ENCODE results near the gene ZNF107. TPM values are rescaled to one million over a fixed set of nuclear protein-coding genes. Genes with fewer than 3 reads are reported as not detected.
"Not testable (repeated sequence)": the region's sequence is repeated elsewhere in the genome, so short reads cannot be mapped to it uniquely, and the experiment has no call there.

The ZNF107 gene
- polyA plus RNA-seq, 3 donors: 0.44 to 0.89 (median 0.65) TPM

- no peak for DNase-seq
- no peaks in the 10 kb centered on the region for H4K20me1 ChIP-seq (ENCODE audit: insufficient read depth, low read length)
- H3K27me3 ChIP-seq (ENCODE audit: control insufficient read depth in 2 of 2, insufficient read depth in 2 of 2, low read length in 2 of 2): no peaks in the 10 kb centered on the region
- Mint-ChIP-seq H3K36me3 (no peaks in the 10 kb centered on the region), H3K27ac (no peak overlapping the region), H3K27me3 (ENCODE audit: low read depth in 3 of 3) (no peaks in the 10 kb centered on the region), H3K4me1 (no peaks in the 10 kb centered on the region), H3K9me3 (peaks cover 10 to 49% (median 37%) of the 10 kb centered on the region in 7 donors), H3K4me3 (no peak overlapping the region)
- H3K4me1 ChIP-seq (ENCODE audit: control insufficient read depth in 1 of 2, insufficient read depth in 2 of 2, low read length in 2 of 2): no peaks in the 10 kb centered on the region
- no peaks in the 10 kb centered on the region for H3K79me2 ChIP-seq (ENCODE audit: insufficient read depth, low read length)
- H3K4me2 ChIP-seq (replicated peaks; ENCODE audit: extremely low read depth, low read length, poor library complexity, severe bottlenecking): no peak overlapping the region
- 97% methylated on average over 13 of the region's 20 CpGs for WGBS (ENCODE audit: insufficient coverage)
- intact Hi-C loops (cut with micrococcal nuclease): no loop called here
- H3K9me3 ChIP-seq (replicated peaks in 1 of 2; ENCODE audit: control insufficient read depth in 1 of 2, insufficient read depth in 1 of 2, low read length in 2 of 2): peaks cover 48 to 54% of the 10 kb centered on the region in 2 donors
- H3K9ac ChIP-seq (ENCODE audit: insufficient read depth, low read length, poor library complexity, severe bottlenecking): no peak overlapping the region
- H3K4me3 ChIP-seq (replicated peaks in 1 of 3; ENCODE audit: low read depth in 2 of 3, low read length in 3 of 3): no peak overlapping the region
- H3K27ac ChIP-seq (ENCODE audit: low read depth in 1 of 2, low read length in 2 of 2): no peak overlapping the region
- H2AFZ ChIP-seq (ENCODE audit: insufficient read depth, low read depth, low read length, poor library complexity, severe bottlenecking): no peak overlapping the region
- TF ChIP-seq, protein P1, sequence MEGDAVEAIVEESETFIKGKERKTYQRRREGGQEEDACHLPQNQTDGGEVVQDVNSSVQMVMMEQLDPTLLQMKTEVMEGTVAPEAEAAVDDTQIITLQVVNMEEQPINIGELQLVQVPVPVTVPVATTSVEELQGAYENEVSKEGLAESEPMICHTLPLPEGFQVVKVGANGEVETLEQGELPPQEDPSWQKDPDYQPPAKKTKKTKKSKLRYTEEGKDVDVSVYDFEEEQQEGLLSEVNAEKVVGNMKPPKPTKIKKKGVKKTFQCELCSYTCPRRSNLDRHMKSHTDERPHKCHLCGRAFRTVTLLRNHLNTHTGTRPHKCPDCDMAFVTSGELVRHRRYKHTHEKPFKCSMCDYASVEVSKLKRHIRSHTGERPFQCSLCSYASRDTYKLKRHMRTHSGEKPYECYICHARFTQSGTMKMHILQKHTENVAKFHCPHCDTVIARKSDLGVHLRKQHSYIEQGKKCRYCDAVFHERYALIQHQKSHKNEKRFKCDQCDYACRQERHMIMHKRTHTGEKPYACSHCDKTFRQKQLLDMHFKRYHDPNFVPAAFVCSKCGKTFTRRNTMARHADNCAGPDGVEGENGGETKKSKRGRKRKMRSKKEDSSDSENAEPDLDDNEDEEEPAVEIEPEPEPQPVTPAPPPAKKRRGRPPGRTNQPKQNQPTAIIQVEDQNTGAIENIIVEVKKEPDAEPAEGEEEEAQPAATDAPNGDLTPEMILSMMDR (IDR thresholded peaks at IDR 0.05): no peak
- H3K36me3 ChIP-seq (replicated peaks in 1 of 2; ENCODE audit: control insufficient read depth in 1 of 2, insufficient read depth in 2 of 2, low read length in 2 of 2): no peaks in the 10 kb centered on the region
Measured at GRCh38 chr7:64736575-64736974, 70.6 kb downstream of the ZNF107 start.

GRCh38 chr7:64738403-64738802, 72.5 kb downstream of the ZNF107 start:
- H3K4me1 Mint-ChIP-seq; H3K27me3 ChIP-seq (ENCODE audit: control insufficient read depth in 2 of 2, insufficient read depth in 2 of 2, low read length in 2 of 2); DNase-seq: not testable (repeated sequence)

GRCh38 chr7:64738953-64739352, 73.0 kb downstream of the ZNF107 start:
- H3K79me2 ChIP-seq (ENCODE audit: insufficient read depth, low read length); H3K4me1 ChIP-seq (ENCODE audit: control insufficient read depth in 1 of 2, insufficient read depth in 2 of 2, low read length in 2 of 2); H3K4me2 ChIP-seq (replicated peaks; ENCODE audit: extremely low read depth, low read length, poor library complexity, severe bottlenecking); H3K27me3 ChIP-seq (ENCODE audit: control insufficient read depth in 2 of 2, insufficient read depth in 2 of 2, low read length in 2 of 2); H3K4me1 Mint-ChIP-seq; H3K4me3 Mint-ChIP-seq; H3K36me3 Mint-ChIP-seq; H3K27ac Mint-ChIP-seq; H3K4me3 ChIP-seq (replicated peaks in 1 of 3; ENCODE audit: low read depth in 2 of 3, low read length in 3 of 3); H3K36me3 ChIP-seq (replicated peaks in 1 of 2; ENCODE audit: control insufficient read depth in 1 of 2, insufficient read depth in 2 of 2, low read length in 2 of 2); H3K9ac ChIP-seq (ENCODE audit: insufficient read depth, low read length, poor library complexity, severe bottlenecking); intact Hi-C loops (cut with micrococcal nuclease); H3K27ac ChIP-seq (ENCODE audit: low read depth in 1 of 2, low read length in 2 of 2); H4K20me1 ChIP-seq (ENCODE audit: insufficient read depth, low read length); DNase-seq; H2AFZ ChIP-seq (ENCODE audit: insufficient read depth, low read depth, low read length, poor library complexity, severe bottlenecking); H3K27me3 Mint-ChIP-seq (ENCODE audit: low read depth in 3 of 3): not testable (repeated sequence)
- H3K9me3 Mint-ChIP-seq: peaks cover 5 to 43% (median 36%) of the 10 kb centered on the region in 7 donors
- over 99% methylated on average over 19 of the region's 29 CpGs for WGBS (ENCODE audit: insufficient coverage)
- H3K9me3 ChIP-seq (replicated peaks in 1 of 2; ENCODE audit: control insufficient read depth in 1 of 2, insufficient read depth in 1 of 2, low read length in 2 of 2): peaks cover 32 to 43% of the 10 kb centered on the region in 2 donors

More at GRCh38 chr7:64738403-64738802, 72.5 kb downstream of the ZNF107 start:
- H3K36me3 ChIP-seq (replicated peaks in 1 of 2; ENCODE audit: control insufficient read depth in 1 of 2, insufficient read depth in 2 of 2, low read length in 2 of 2); H3K79me2 ChIP-seq (ENCODE audit: insufficient read depth, low read length); H3K36me3 Mint-ChIP-seq; H3K9ac ChIP-seq (ENCODE audit: insufficient read depth, low read length, poor library complexity, severe bottlenecking); H2AFZ ChIP-seq (ENCODE audit: insufficient read depth, low read depth, low read length, poor library complexity, severe bottlenecking); H3K27ac Mint-ChIP-seq; H3K4me3 ChIP-seq (replicated peaks in 1 of 3; ENCODE audit: low read depth in 2 of 3, low read length in 3 of 3); H3K27me3 Mint-ChIP-seq (ENCODE audit: low read depth in 3 of 3); H3K4me2 ChIP-seq (replicated peaks; ENCODE audit: extremely low read depth, low read length, poor library complexity, severe bottlenecking); intact Hi-C loops (cut with micrococcal nuclease); H3K4me3 Mint-ChIP-seq; H4K20me1 ChIP-seq (ENCODE audit: insufficient read depth, low read length); H3K4me1 ChIP-seq (ENCODE audit: control insufficient read depth in 1 of 2, insufficient read depth in 2 of 2, low read length in 2 of 2); H3K27ac ChIP-seq (ENCODE audit: low read depth in 1 of 2, low read length in 2 of 2): not testable (repeated sequence)
- 93% methylated on average over 3 of the region's 29 CpGs for WGBS (ENCODE audit: insufficient coverage)
- H3K9me3 Mint-ChIP-seq: peaks cover 8 to 45% (median 38%) of the 10 kb centered on the region in 7 donors
- peaks cover 38 to 47% of the 10 kb centered on the region in 2 donors for H3K9me3 ChIP-seq (replicated peaks in 1 of 2; ENCODE audit: control insufficient read depth in 1 of 2, insufficient read depth in 1 of 2, low read length in 2 of 2)
